SIG-M5 treated with dmso at 0.1 percent for 504 hours (cell line): ENCODE results near the gene LRRC55.
"Not testable (repeated sequence)": the region's sequence is repeated elsewhere in the genome, so short reads cannot be mapped to it uniquely, and the experiment has no call there.

ENCODE experiments used
- DNase-seq: peaks from one replicate; lab custom pipeline; 2025; ENCODE audit not compliant: unreplicated experiment; lab: John Stamatoyannopoulos, UW

The LRRC55 gene

DNA sequence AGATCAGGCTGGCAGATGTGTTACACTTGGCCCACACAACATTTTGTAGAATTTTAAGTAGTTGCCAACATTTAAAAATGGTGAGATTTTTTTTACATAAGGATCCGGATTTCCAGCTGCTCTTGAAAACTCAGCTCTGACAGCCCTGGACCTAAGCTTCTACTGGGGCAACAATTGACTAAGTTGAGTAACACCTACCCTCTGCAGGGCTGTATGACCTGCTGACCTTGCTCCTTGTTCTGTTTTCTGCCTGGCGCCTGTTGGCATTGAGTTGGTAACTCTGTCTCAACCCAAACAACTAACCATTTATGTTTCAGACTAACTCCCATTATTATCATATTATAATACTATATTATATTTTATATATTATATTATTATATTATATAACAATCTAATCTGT lies 21.1 kb upstream of the LRRC55 start:
- no peak for DNase-seq

DNA sequence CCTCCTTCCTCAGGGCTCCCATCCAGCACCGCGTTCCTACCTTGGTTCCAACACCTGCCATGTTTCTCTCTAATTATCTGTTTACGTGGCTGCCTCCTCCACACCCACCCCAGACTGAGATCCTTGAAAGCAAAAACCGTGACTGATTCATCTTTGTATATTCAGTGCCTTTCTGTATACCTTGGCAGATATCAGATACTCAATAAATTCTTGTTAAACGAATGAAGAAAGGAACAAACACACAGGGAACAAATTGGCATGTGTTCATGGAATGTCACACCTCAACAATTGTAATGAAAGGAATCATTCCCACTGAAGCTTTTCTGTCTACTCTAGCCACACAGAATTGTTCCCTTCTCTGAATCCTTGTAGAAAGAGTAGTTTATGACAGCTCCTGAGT lies 20.4 kb upstream of the LRRC55 start:
- no peak for DNase-seq

DNA sequence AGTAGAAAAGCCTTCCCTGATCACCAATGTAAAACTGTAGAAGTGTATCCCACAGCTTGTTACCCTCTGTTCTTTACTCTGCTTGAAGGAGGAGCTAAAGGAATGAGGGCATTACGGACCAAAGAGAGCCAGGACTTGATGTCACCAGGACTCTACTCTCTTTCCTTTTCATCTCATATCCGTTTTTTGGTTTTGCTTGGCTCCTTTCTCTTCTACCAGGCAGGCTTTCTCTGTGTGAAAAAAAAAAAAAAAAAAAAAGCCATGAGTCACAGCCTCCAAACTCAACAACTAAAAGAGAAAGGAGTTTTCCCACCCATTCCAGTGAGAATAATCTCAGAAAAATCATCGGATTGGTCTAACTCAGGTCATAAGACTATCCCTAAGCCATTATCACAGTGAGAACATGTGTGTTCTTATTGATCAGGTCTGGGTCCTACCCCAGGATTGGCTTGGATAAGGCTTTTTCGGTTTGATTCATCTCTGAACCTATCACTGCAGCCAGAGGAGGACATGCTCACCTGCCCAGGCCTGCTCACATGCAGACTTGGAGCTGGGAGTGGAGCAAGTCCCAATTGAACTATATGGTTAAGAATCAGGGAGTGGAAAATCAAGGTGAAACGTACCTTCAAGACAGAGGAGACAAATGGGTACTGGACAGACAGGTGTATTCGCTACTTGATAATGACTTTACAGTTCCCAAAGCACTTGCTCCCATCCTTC lies 19.4 kb upstream of the LRRC55 start:
- no peak for DNase-seq

DNA sequence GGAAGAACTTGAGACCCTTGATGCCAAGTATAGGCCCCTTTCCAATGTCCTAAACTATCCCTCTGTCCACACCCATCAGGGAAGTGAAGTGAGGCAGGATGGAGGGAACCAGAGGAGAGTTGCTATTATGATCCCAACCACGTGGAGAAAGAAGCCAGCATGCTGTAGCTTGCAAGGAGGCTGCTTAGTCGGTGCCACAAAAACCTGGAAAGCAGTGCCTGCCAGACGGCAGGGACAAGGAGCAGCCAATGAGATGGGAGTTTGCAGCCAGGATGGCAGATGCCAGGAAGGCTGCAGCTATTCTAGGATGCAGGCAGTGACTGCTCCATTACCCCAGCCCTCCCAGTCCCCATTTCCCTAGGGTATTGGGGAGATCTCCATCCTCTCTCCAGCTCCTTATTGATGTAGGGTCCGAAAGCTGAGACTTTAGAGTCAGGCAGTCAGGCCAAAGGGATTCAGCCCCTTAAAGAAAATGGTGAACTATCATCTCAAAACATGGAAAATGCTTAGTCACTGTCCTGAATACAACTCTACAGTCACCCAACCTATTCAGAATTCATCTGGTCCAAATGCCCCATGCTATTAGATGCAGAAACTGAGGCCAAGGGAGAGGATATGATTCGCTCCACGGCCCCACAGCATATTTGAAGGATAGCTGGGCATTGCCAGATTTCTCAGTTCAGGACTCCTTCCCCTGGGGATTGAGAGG lies 18.4 kb upstream of the LRRC55 start:
- no peak for DNase-seq

DNA sequence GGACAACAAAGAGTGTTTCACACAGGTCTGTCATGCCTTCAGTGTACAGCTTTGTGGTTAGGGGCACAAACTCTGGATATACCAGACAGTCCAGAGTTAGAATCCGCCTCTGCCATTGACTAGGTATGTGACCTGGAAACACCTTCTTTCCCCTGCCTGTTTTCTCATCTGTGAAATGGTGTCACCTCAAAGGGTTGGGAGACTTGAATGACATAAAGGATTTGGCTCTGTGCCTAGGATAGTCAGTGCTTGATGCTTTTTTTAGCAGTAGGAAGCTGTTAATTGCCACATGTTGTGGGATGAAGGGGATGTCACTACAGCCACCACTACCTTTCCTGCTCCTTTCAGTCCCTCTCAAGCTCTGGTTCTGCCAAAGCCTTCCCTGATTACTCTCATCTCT lies 17.4 kb upstream of the LRRC55 start:
- no peak for DNase-seq

DNA sequence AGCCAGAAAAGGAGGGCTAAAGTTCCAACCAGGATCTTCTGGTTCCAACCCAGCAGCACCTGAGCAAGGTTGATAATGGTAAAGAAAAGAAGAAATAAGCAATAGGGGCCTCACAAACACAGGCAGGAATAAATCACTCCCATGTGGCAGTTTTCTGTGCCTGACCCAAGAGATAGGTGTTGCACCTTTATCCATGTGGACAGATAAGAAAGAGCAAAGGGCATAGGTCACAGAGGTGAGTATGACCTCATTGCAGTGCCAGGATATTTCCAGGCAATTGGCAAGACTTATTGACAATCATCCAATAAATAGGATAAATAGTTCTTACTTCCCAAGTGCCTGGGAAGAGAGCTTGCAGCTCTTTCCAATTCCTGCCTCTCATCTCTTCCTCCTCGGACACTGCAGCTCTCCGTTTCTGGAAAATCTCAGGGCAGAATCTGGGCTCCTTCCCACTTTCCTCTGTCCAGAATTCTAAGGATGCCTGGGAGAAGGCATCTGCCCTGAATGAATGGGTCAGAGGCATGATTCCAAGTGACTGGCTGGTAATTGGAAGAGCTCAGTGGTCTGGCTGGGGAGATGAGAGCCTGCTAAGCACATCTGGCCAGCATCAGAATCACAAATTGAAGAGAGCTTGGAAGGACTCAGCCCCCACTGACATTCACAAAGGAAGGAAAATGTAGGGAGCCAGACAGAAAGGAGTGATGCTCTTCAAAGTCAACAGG lies 14.5 kb upstream of the LRRC55 start:
- no peak for DNase-seq

DNA sequence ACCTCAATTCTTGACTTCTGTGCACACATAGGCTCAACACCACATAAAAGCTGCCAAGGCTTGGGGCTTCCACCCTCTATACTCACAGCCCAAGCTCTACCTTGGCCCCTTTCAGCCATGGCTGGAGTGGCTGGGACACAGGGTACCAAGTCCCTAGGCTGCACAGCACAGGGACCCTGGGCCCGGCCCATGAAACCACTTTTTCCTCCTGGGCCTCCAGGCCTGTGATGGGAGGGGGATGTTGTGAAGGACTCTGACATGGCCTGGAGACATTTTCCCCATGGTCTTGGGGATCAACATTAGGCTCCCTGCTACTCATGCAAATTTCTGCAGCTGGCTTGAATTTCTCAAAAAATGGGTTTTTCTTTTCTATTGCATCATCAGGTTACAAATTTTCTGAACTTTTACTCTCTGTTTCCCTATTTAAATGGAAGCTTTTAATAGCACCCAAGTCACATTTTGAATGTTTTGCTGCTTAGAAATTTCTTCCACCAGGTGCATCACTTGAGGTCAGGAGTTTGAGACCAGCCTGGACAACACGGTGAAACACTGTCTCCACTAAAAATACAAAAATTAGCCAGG lies 11.9 kb upstream of the LRRC55 start:
- not testable (repeated sequence) for DNase-seq

DNA sequence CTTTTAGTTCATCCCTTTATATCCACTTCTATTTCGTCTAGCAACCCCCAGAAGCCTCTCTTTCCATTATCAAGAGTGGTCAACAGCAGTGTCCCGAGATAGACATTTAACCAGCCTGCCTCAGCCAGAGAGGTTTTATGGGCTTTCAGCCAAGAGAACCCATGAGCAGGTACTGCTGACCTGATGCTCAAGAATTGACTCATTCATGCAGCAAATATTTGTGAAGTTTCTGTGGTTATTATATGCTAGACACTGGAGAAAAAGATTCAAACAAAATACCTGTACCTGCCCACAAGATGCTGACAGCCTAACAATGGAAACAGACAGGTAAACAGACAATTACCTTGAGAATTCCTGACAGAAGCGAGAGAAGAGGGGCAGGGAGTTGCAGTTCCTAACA lies 9.7 kb upstream of the LRRC55 start:
- no peak for DNase-seq

DNA sequence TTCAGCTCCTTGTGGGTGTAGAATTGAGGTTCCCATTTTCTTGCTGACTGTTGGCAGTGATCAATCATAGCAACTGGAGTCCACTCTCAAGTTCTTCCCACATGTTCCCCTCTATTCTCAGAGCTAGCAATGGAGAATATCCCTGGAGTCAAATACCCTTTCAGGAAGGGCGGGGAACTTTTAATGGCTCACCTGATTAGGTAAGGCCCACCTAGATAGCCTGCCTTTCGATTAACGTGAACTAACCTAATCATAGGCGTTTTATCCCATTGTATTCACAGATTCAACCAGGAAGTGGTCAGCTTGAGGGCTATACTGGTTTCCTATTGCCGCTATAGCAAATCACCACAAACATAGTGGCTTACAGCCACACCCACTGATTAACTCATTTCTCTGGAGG lies 7.1 kb upstream of the LRRC55 start:
- DNase-seq, result no peak

DNA sequence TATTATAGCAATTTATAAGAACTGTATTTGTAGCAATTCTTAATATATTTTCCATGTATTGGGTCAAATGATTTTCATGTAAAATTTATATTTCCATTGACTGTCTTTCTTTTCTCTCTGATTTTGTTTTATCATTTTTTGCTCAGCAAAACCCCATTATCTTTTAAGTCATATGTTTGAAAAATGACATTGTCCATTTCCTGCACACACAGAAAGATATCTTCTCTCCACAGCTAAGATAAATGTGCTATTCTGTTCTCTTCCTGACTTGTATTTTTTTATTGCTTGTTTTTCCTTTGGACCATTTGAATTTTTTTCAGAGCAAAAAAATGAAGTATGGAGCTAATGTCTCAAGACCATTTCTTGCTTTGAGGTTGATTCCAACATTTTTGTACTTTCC lies 6.3 kb upstream of the LRRC55 start:
- DNase-seq, result no peak

DNA sequence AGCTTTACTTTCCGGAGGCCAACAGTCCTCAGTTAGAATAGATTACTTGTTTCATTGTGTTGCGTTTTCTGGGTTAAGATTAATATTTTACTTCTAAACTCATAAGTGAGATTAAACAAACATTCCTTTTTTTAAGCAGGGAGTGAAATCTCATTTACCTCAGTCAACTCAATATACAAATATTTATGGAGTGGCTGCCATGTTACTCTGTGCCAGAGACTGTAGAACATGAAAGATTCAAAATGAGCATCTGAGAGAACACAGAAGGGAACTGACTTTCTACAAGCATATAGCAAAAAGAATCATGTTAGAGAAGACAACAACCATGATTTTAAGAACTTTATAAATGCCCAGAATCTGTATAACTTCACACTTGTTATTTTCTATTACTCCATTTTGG lies 3.4 kb upstream of the LRRC55 start:
- no peak for DNase-seq

DNA sequence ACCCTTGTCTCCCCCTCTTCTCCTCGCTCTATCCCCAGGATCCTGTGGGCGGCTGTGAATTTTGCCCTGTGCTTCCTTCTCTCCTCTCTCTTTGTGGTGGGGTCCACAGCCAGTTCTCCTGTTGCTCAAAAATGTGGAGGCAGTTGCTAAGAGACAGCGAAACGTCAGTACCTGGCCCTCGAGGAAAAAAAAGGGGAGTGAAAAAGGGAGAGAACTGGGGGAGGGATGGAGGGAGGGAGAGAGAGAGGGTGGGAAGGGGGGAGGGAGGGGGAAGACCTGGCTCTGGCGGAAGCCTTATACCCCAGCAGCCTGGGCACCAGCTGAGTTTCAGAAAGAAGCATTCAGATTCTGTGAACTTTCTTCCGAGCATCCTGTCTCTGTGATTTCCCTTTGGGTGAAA lies 2.1 kb upstream of the LRRC55 start:
- DNase-seq, result no peak

DNA sequence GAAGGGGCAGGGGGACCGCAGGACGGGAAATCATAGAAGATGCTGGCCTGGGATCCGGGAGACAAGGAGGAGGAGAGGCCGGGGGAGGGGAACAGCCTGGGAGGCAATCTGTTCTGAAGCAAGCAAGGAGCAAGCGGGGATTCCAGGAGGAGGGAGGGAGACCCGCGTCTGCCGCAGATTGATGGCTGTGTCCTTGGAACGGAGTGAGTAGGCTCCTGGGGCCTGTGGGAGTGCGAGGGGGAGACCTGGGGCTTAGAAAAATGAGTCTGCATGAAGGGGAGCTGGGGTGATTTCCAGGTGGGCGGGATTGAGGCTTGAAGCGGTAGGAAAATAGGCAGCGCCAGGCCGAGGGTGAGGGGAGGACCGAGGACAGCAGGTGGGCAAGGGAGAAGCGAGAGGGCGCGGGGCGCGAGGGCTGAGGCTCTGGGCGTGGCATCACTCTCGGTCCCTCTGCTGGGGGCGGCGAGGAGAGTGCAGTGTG lies 1.6 kb upstream of the LRRC55 start:
- DNase-seq, result no peak

DNA sequence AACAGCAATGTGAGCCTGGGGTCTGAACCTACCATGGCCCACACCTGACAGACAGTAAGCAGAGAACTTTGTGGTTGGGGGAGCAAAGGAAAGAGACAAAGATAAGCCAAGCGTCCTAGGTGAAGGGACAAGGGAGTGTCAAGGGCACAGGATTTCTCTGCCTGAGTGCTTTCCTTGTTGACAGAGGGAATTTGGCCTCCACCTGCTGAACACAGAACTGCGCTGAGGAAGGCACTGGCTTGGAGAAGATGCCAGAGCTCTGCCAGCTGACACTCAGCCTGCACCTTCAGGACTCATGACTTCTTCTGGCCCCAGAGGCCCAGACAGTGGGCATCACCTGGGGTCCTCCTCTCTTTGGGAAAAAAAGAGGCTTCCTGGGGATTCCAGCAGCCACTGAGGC lies 789 bp upstream of the LRRC55 start:
- no peak for DNase-seq

DNA sequence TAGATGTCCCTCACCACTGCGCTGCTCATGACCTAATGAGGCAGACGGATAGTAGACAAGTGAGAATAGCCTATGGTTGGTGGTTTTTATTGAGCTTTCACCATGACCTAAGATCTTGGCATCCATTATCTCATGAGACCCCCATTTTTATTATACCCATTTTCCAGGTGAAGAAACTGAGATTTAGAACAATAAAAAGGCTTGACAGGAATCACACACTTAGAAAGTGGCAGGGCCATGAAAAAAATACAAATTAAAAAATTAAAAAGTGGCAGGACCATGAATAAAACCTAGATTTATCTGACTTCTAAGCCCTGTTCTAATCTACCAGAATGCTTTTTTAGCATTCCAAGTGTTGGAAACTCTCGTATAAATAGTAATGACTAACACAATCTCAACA lies 1.1 kb downstream of the LRRC55 start:
- DNase-seq, result no peak

DNA sequence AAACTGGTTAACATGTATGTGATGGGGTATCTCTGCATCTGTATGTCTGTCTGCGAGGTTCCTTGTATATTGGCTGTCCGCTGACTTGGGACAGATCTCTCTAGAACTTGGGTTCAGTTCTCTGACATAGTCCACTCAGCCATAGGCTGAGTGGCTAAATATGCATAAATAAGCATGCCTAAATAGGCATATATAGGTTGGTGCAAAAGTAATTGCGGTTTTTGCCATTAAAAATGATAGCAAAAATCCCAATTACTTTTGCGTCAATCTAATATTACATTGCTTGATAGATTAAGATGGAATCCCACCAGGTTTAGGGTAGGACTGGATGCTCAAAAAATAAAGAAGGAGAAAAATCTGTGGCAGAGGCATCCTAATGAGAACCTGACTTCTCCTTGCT lies 8.8 kb downstream of the LRRC55 start:
- DNase-seq, result no peak

DNA sequence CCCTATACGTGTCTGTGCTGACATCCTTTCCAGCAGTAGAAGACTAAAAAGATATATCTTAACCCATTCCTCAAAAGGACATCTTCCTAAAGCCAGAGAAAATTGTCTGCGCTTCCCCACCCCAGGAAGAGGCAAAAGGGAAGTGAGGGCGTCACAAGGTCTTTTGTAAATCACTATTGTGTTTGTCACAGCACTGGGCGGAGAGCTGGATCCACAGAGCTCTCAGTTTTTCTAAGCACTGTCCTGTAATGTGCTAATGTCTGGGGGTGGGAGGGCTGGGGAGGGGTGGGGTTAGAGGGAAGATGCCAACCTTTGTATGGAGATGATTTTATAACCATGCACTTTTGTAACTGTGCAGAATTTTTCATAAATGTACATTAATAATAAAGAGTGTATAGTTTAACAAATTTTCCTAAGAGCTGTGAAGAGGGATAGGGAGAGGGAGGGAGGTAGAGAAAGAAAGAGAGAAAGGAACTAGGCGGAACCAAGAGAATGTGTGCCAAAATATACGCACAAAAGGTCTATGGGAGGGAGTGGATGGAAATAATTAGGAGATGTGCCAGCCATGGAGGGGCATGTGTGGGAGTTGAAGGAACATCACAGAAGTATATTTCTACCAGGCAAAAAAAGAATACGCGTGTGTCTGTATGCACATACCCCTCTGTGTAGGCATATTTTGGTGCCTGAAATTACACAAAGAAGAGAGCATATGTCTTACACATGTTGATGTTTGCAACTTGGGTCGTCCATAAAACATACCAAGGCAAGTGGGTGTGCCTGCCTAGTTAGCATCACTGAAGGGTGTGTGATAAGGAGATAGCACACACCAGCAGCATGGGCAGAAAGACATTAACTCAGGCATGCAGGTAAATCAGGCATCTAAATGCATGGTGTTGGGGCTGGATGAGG lies 9.8 kb downstream of the LRRC55 start:
- DNase-seq, result no peak

DNA sequence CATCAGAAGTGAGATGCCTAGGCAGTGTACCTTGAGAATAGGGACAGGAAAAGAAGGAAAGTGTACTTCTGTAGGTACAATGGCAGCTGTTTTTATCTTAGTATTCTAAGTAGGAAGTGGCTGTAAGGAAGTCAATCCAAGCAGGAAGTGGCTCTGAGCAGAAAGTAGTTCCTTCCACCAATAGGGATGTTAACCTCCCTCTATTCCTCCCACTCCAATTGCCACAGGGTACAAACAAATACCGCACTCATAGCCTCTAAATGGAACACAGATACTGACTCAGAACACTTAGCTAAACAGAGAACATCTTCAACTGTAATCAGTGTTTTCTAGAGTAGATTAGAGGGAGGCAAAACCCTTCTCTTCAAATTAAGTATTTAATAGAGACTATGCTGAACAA lies 10.6 kb downstream of the LRRC55 start:
- no peak for DNase-seq

DNA sequence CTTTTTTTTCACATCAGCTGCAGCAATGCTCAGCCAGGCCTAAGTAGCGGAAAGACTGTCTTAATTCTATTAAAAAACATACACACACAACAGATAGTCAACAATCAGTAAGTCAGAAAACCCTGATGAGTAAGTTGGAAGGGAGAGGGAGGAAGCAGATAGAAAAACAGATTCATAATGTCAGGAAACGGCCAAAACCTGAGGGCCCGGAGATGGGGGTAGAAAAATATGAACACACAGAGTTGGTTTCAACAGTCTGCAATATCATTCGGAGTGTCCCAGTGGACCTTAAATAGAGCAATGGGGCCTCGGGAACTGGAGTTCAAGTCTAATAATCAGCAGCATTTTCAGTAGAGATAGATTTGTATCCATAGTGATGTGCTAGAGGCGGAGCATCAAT lies 14.8 kb downstream of the LRRC55 start:
- no peak for DNase-seq

DNA sequence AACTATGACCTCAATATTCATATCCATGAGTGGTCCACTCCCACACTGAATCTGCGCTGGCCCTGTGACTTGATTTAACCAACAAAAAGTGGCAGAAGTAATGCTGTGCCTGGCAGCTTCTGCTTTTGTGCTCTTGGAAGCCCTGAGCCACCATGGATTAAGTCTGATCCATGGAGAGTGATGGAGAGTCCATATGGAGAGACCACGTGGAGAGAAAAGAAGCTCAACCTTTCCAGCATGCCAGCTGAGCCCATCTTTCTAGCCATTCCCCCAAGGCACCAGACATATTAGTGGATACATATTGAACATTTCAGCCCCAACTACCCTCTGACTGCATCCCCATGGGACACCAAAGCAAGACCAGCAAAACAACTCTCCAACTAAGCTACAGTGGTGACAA lies 16.0 kb downstream of the LRRC55 start:
- no peak for DNase-seq

DNA sequence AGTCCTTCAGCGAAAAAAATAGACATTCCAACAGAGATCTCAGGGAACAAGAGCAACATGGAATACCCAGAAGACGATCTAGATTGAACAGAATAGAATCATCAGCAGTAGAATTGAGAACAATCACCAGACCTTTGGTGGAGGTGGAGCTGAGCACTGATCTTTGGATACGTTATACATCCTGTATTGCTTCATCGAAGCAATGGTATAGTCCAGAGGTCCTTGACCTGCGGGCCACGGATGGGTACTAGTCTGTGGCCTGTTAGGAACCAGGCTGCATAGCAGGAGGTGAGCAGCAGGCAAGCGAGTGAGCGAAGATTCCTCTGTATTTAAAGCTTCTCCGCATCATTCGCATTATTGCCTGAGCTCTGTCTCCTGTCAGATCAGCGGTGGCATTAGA lies 17.6 kb downstream of the LRRC55 start:
- no peak for DNase-seq
